LNCAP (cell line): ENCODE measurements around the gene MPO.

Experiments used
- CTCF ChIP-seq: fragments of 450-650 bp; IDR thresholded peaks from 2 replicates; pipeline ENCODE4 v1.5.1; 2017; ENCODE audit warnings: mild to moderate bottlenecking

The MPO gene

GRCh38 chr17:58271216-58271931 lies 9.4 kb downstream of the MPO start:
- no peak for TF ChIP-seq CTCF

GRCh38 chr17:58270476-58271215 lies 10.1 kb downstream of the MPO start:
- no peak for TF ChIP-seq CTCF

- no peak for TF ChIP-seq CTCF
These were observed 11.0 kb downstream of the MPO start for GRCh38 chr17:58269557-58270291.

- no peak for TF ChIP-seq CTCF
These were observed 11.8 kb downstream of the MPO start for GRCh38 chr17:58268774-58269556.

GRCh38 chr17:58268326-58268725 lies 12.4 kb downstream of the MPO start:
- no peak for TF ChIP-seq CTCF

- TF ChIP-seq CTCF, result no peak
These were observed 13.1 kb downstream of the MPO start for GRCh38 chr17:58267347-58268324.
